ENCODE measurements around the gene CFAP20.

GRCh38 chr16:58138852-58139251, 9.7 kb upstream of the CFAP20 start:
- TF ChIP-seq CTCF (IDR thresholded peaks at IDR 0.05; ENCODE audit: insufficient read depth, low read length, poor library complexity, severe bottlenecking) (no peak), EZH2phosphoT487 (conservative IDR thresholded peaks at IDR 0.05; ENCODE audit: low read length) (no peak)

All from SU-DHL-6 (cell line).